ENCODE measurements around the gene TMEM184C.

Gene TMEM184C

GRCh38 chr4:147599769-147600168 is 17.4 kb upstream of the TMEM184C start:
- no peak for DNase-seq (ENCODE audit: low read depth in 2 of 2)

GRCh38 chr4:147605499-147605898 is 11.7 kb upstream of the TMEM184C start:
- DNase-seq (ENCODE audit: low read depth in 2 of 2) = no peak

- no peak for DNase-seq (ENCODE audit: low read depth in 2 of 2)
Observed at GRCh38 chr4:147607471-147607870, 9.7 kb upstream of the TMEM184C start.

- DNase-seq (ENCODE audit: low read depth in 2 of 2) = no peak
Observed at GRCh38 chr4:147610686-147611085, 6.5 kb upstream of the TMEM184C start.

GRCh38 chr4:147616849-147617172 is 386 bp upstream of the TMEM184C start:
- DNase-seq (ENCODE audit: low read depth in 2 of 2) = no peak

- DNase-seq (ENCODE audit: low read depth in 2 of 2) = no peak
Observed at GRCh38 chr4:147617841-147618691, 869 bp downstream of the TMEM184C start.

GRCh38 chr4:147620315-147620714 is 3.1 kb downstream of the TMEM184C start:
- DNase-seq (ENCODE audit: low read depth in 2 of 2) = no peak

- DNase-seq (ENCODE audit: low read depth in 2 of 2) = no peak
Observed at GRCh38 chr4:147625733-147626132, 8.5 kb downstream of the TMEM184C start.

- DNase-seq (ENCODE audit: low read depth in 2 of 2) = no peak
Observed at GRCh38 chr4:147626903-147627302, 9.7 kb downstream of the TMEM184C start.

- DNase-seq (ENCODE audit: low read depth in 2 of 2) = no peak
Observed at GRCh38 chr4:147628415-147628814, 11.2 kb downstream of the TMEM184C start.

- DNase-seq (ENCODE audit: low read depth in 2 of 2) = no peak
Observed at GRCh38 chr4:147629783-147630730, 12.9 kb downstream of the TMEM184C start.

- DNase-seq (ENCODE audit: low read depth in 2 of 2) = no peak
Observed at GRCh38 chr4:147633113-147633512, 15.9 kb downstream of the TMEM184C start.

- DNase-seq (ENCODE audit: low read depth in 2 of 2) = no peak
Observed at GRCh38 chr4:147633643-147634042, 16.4 kb downstream of the TMEM184C start.

GRCh38 chr4:147635348-147635747 is 18.2 kb downstream of the TMEM184C start:
- no peak for DNase-seq (ENCODE audit: low read depth in 2 of 2)

- no peak for DNase-seq (ENCODE audit: low read depth in 2 of 2)
Observed at GRCh38 chr4:147638365-147638764, 21.2 kb downstream of the TMEM184C start.

GRCh38 chr4:147638942-147639341 is 21.7 kb downstream of the TMEM184C start:
- no peak for DNase-seq (ENCODE audit: low read depth in 2 of 2)

GRCh38 chr4:147639388-147639787 is 22.2 kb downstream of the TMEM184C start:
- no peak for DNase-seq (ENCODE audit: low read depth in 2 of 2)

GRCh38 chr4:147640331-147640730 is 23.1 kb downstream of the TMEM184C start:
- DNase-seq (ENCODE audit: low read depth in 2 of 2) = no peak

- DNase-seq (ENCODE audit: low read depth in 2 of 2) = no peak
Observed at GRCh38 chr4:147643616-147644015, 26.4 kb downstream of the TMEM184C start.

GRCh38 chr4:147644471-147644870 is 27.3 kb downstream of the TMEM184C start:
- no peak for DNase-seq (ENCODE audit: low read depth in 2 of 2)

- DNase-seq (ENCODE audit: low read depth in 2 of 2) = no peak
Observed at GRCh38 chr4:147645099-147645498, 27.9 kb downstream of the TMEM184C start.

GRCh38 chr4:147648656-147649055 is 31.5 kb downstream of the TMEM184C start:
- DNase-seq (ENCODE audit: low read depth in 2 of 2) = no peak

- DNase-seq (ENCODE audit: low read depth in 2 of 2) = no peak
Observed at GRCh38 chr4:147651563-147651962, 34.4 kb downstream of the TMEM184C start.

All from stimulated activated CD8-positive, alpha-beta memory T cell treated with anti-CD3 and anti-CD28 coated beads, Interleukin-7, amount 100 ng/mL, for 4 hours (primary cell).